ENCODE measurements around the gene EXOC3L4.

DNA sequence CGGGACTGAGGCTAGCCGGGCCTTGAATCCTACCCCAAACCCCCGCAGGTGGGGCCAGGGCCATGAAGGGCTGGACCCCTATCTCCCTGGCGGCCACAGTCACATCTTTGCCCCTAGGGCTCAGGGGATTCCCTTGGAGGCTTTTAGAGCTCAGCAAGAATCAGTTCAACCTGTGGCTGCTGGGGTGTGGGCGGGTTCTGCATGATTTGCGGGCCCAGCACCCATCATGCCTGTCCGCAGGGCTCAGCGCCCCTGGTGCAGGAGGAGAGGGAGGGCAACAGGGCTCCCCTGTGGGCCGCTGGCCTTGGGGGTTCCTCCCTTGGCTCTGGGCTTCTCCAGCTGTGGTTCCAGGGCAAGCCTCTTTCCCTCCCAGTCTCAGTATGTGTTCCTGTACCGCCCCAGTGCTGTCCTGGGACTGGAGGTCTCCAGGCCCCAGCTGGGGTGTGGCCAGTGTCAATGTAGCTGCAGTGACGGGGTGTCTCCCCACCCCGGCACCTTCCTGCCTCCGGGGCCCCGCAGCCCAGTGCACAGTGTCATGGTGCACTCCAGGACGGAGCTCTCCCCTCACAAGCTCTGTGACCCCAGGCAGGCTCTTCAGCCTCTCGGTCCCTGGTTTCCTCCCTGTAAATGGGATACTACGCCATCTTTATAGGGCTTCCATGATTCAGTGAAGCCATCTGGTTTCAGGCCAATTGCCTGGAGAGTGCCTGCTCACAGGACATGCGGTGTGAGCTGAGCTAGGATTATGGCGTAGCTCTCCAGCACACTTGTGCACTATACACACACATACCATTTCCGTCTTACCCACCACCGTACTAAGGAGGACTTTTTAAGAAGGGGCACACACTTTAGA, 20.4 kb upstream of the EXOC3L4 start:
- TF ChIP-seq CTCF (IDR thresholded peaks at IDR 0.05; ENCODE audit: low read depth, low read length) (no peak), EZH2phosphoT487 (IDR thresholded peaks at IDR 0.05; ENCODE audit: low read depth) (no peak)

Data from OCI-LY3 (cell line).